ENCODE data around the gene ABCA2.
A peak's percentile ranks its signal among the peaks of the same experiment; 100 is the strongest.

The ABCA2 gene

GRCh38 chr9:137027369-137028262, at the start of gene ABCA2:
ABCA2 (minus strand) TSS chr9:137028237; CDS start chr9:137028140, 97 bp downstream.
- Histone ChIP-seq H3K9me3 (ENCODE audit: control insufficient read depth, insufficient read depth, low read depth, low read length) (no peaks in the 10 kb centered on the region), H3K9ac (ENCODE audit: low read length) (no peak within 1 kb of the TSS), H3K4me1 (ENCODE audit: control insufficient read depth, insufficient read depth, low read length) (peaks cover 5% of the 10 kb centered on the region; the same call in 1 of the 2 replicates), H3K27me3 (ENCODE audit: control insufficient read depth, insufficient read depth, low read length) (peaks cover 24% of the 10 kb centered on the region), H3K36me3 (ENCODE audit: control insufficient read depth, insufficient read depth, low read length) (no peaks in the 10 kb centered on the region), H3K4me3 (ENCODE audit: low read depth, low read length) (peak within 1 kb of the TSS; percentile 69), H3K27ac (ENCODE audit: low read depth, low read length) (no peak within 1 kb of the TSS)

GRCh38 chr9:137077010-137077747, 49.1 kb upstream of the ABCA2 start, which contains the start of gene UAP1L1:
UAP1L1 (plus strand) TSS chr9:137077517; CDS start chr9:137077533, 16 bp downstream.
- H3K27me3 ChIP-seq (ENCODE audit: control insufficient read depth, insufficient read depth, low read length): peaks cover 37% of the 10 kb centered on the region
- H3K9ac ChIP-seq (ENCODE audit: low read length): peak within 1 kb of the TSS; percentile 62
- no peaks in the 10 kb centered on the region for H3K9me3 ChIP-seq (ENCODE audit: control insufficient read depth, insufficient read depth, low read depth, low read length)
- peaks cover 22% of the 10 kb centered on the region for H3K4me1 ChIP-seq (ENCODE audit: control insufficient read depth, insufficient read depth, low read length)
- H3K27ac ChIP-seq (ENCODE audit: low read depth, low read length): no peak within 1 kb of the TSS
- peak within 1 kb of the TSS; percentile 61 for H3K4me3 ChIP-seq (ENCODE audit: low read depth, low read length)
- peaks cover 19% of the 10 kb centered on the region for H3K36me3 ChIP-seq (ENCODE audit: control insufficient read depth, insufficient read depth, low read length)

GRCh38 chr9:137076636-137077009, 48.6 kb upstream of the ABCA2 start:
- Histone ChIP-seq H3K27ac (ENCODE audit: low read depth, low read length) (no peak overlapping the region), H3K4me1 (ENCODE audit: control insufficient read depth, insufficient read depth, low read length) (peaks cover 22% of the 10 kb centered on the region), H3K4me3 (ENCODE audit: low read depth, low read length) (peak overlapping the region; percentile 61), H3K9ac (ENCODE audit: low read length) (peak overlapping the region; percentile 56), H3K9me3 (ENCODE audit: control insufficient read depth, insufficient read depth, low read depth, low read length) (no peaks in the 10 kb centered on the region), H3K36me3 (ENCODE audit: control insufficient read depth, insufficient read depth, low read length) (peaks cover 13% of the 10 kb centered on the region; the same call in 1 of the 2 replicates), H3K27me3 (ENCODE audit: control insufficient read depth, insufficient read depth, low read length) (peaks cover 37% of the 10 kb centered on the region)

GRCh38 chr9:137075275-137075775, 47.3 kb upstream of the ABCA2 start:
- Histone ChIP-seq H3K27me3 (ENCODE audit: control insufficient read depth, insufficient read depth, low read length) (peaks cover 34% of the 10 kb centered on the region), H3K27ac (ENCODE audit: low read depth, low read length) (peak overlapping the region; percentile 54; the same call in 1 of the 2 replicates), H3K9me3 (ENCODE audit: control insufficient read depth, insufficient read depth, low read depth, low read length) (no peaks in the 10 kb centered on the region), H3K36me3 (ENCODE audit: control insufficient read depth, insufficient read depth, low read length) (peaks cover 8% of the 10 kb centered on the region; the same call in 1 of the 2 replicates), H3K4me1 (ENCODE audit: control insufficient read depth, insufficient read depth, low read length) (peaks cover 30% of the 10 kb centered on the region), H3K9ac (ENCODE audit: low read length) (peak overlapping the region; percentile 46), H3K4me3 (ENCODE audit: low read depth, low read length) (no peak overlapping the region)

- Histone ChIP-seq H3K36me3 (ENCODE audit: control insufficient read depth, insufficient read depth, low read length) (peaks cover 7% of the 10 kb centered on the region; the same call in 1 of the 2 replicates), H3K27me3 (ENCODE audit: control insufficient read depth, insufficient read depth, low read length) (peaks cover 29% of the 10 kb centered on the region), H3K27ac (ENCODE audit: low read depth, low read length) (peak overlapping the region; percentile 54; the same call in 1 of the 2 replicates), H3K9me3 (ENCODE audit: control insufficient read depth, insufficient read depth, low read depth, low read length) (no peaks in the 10 kb centered on the region), H3K4me3 (ENCODE audit: low read depth, low read length) (no peak overlapping the region), H3K4me1 (ENCODE audit: control insufficient read depth, insufficient read depth, low read length) (peaks cover 30% of the 10 kb centered on the region), H3K9ac (ENCODE audit: low read length) (peak overlapping the region; percentile 46)
Measured at GRCh38 chr9:137074657-137075274, 46.7 kb upstream of the ABCA2 start.

GRCh38 chr9:137073992-137074399, 46.0 kb upstream of the ABCA2 start:
- H3K27ac ChIP-seq (ENCODE audit: low read depth, low read length): no peak overlapping the region
- H3K4me3 ChIP-seq (ENCODE audit: low read depth, low read length): no peak overlapping the region
- no peaks in the 10 kb centered on the region for H3K9me3 ChIP-seq (ENCODE audit: control insufficient read depth, insufficient read depth, low read depth, low read length)
- no peaks in the 10 kb centered on the region for H3K36me3 ChIP-seq (ENCODE audit: control insufficient read depth, insufficient read depth, low read length)
- no peak overlapping the region for H3K9ac ChIP-seq (ENCODE audit: low read length)
- peaks cover 30% of the 10 kb centered on the region for H3K27me3 ChIP-seq (ENCODE audit: control insufficient read depth, insufficient read depth, low read length)
- peaks cover 35% of the 10 kb centered on the region for H3K4me1 ChIP-seq (ENCODE audit: control insufficient read depth, insufficient read depth, low read length)

GRCh38 chr9:137071282-137071681, 43.2 kb upstream of the ABCA2 start:
- no peak overlapping the region for H3K27ac ChIP-seq (ENCODE audit: low read depth, low read length)
- H3K4me1 ChIP-seq (ENCODE audit: control insufficient read depth, insufficient read depth, low read length): peaks cover 34% of the 10 kb centered on the region
- H3K27me3 ChIP-seq (ENCODE audit: control insufficient read depth, insufficient read depth, low read length): peaks cover 11% of the 10 kb centered on the region; the same call in 1 of the 2 replicates
- no peaks in the 10 kb centered on the region for H3K9me3 ChIP-seq (ENCODE audit: control insufficient read depth, insufficient read depth, low read depth, low read length)
- no peak overlapping the region for H3K9ac ChIP-seq (ENCODE audit: low read length)
- H3K4me3 ChIP-seq (ENCODE audit: low read depth, low read length): peak overlapping the region; percentile 80
- peaks cover 3% of the 10 kb centered on the region for H3K36me3 ChIP-seq (ENCODE audit: control insufficient read depth, insufficient read depth, low read length)

GRCh38 chr9:137070906-137071275, 42.9 kb upstream of the ABCA2 start:
- H3K4me1 ChIP-seq (ENCODE audit: control insufficient read depth, insufficient read depth, low read length): peaks cover 34% of the 10 kb centered on the region

GRCh38 chr9:137070201-137070905, 42.3 kb upstream of the ABCA2 start, which contains the start of gene SAPCD2:
SAPCD2 (minus strand) TSS chr9:137070557; CDS start chr9:137070460, 97 bp downstream.
- Histone ChIP-seq H3K36me3 (ENCODE audit: control insufficient read depth, insufficient read depth, low read length) (peaks cover 12% of the 10 kb centered on the region), H3K9ac (ENCODE audit: low read length) (peak within 1 kb of the TSS; percentile 69), H3K27ac (ENCODE audit: low read depth, low read length) (no peak within 1 kb of the TSS), H3K27me3 (ENCODE audit: control insufficient read depth, insufficient read depth, low read length) (peaks cover 11% of the 10 kb centered on the region; the same call in 1 of the 2 replicates), H3K4me1 (ENCODE audit: control insufficient read depth, insufficient read depth, low read length) (peaks cover 33% of the 10 kb centered on the region), H3K9me3 (ENCODE audit: control insufficient read depth, insufficient read depth, low read depth, low read length) (no peaks in the 10 kb centered on the region), H3K4me3 (ENCODE audit: low read depth, low read length) (peak within 1 kb of the TSS; percentile 80)

More at GRCh38 chr9:137070906-137071275, 42.9 kb upstream of the ABCA2 start:
- Histone ChIP-seq H3K36me3 (ENCODE audit: control insufficient read depth, insufficient read depth, low read length) (peaks cover 7% of the 10 kb centered on the region), H3K27ac (ENCODE audit: low read depth, low read length) (no peak overlapping the region), H3K9ac (ENCODE audit: low read length) (no peak overlapping the region), H3K27me3 (ENCODE audit: control insufficient read depth, insufficient read depth, low read length) (peaks cover 11% of the 10 kb centered on the region; the same call in 1 of the 2 replicates), H3K4me3 (ENCODE audit: low read depth, low read length) (peak overlapping the region; percentile 80), H3K9me3 (ENCODE audit: control insufficient read depth, insufficient read depth, low read depth, low read length) (no peaks in the 10 kb centered on the region)

Data from HUES6 (cell line).